Uterus (tissue), 2 donors: Measurements from ENCODE around the gene TC2N.

Experiments
- POLR2A ChIP-seq, 2 donors: fragments of 450-650 bp; IDR thresholded peaks; one replicate each; pipeline ENCODE4 v1.6.1; 2016; ENCODE audit warnings: antibody characterized with exemption in 2 of 2, mild to moderate bottlenecking in 1 of 2, moderate library complexity in 1 of 2
- TF ChIP-seq, protein P1 (sequence below), 4 experiments: fragments of 200-600 bp in 2 of 4; fragments of 450-650 bp in 2 of 4; sonication (generic) in 2 of 4; IDR thresholded peaks; one replicate each; pipeline ENCODE4 v1.5.1; 2016 to 2019; ENCODE audit warnings: antibody characterized with exemption in 4 of 4, mild to moderate bottlenecking in 2 of 4, moderate library complexity in 1 of 4

DNA sequence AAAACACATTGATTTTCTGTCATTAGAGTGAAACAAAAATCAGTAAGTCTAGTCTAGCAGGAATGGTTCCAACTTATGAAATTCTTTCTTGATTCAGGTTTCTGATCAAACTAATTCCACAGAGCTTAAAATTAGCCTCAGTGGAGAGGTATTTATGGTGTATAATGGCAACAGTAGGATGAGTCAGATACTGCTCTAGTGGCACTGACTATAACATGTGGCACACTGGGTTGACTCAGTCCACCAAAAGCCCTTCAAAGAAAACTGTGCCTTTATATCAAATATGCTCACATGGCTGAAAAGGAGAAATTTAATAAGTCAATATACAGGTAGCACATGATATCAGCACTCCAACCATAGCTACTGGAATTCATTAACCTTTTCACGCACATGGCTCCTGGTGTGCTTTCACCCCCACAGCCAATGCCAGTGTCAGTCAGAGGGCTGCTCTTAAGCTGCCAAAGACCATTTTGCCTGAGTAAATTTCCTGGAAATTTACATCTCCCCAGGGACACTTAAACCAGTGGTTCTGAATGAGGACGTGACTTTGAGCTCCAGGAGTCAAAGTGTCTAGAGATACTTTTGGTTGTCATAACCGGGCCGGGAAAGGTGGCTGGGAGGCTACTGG, 113.7 kb downstream of the TC2N start:
- TF ChIP-seq, protein P1, sequence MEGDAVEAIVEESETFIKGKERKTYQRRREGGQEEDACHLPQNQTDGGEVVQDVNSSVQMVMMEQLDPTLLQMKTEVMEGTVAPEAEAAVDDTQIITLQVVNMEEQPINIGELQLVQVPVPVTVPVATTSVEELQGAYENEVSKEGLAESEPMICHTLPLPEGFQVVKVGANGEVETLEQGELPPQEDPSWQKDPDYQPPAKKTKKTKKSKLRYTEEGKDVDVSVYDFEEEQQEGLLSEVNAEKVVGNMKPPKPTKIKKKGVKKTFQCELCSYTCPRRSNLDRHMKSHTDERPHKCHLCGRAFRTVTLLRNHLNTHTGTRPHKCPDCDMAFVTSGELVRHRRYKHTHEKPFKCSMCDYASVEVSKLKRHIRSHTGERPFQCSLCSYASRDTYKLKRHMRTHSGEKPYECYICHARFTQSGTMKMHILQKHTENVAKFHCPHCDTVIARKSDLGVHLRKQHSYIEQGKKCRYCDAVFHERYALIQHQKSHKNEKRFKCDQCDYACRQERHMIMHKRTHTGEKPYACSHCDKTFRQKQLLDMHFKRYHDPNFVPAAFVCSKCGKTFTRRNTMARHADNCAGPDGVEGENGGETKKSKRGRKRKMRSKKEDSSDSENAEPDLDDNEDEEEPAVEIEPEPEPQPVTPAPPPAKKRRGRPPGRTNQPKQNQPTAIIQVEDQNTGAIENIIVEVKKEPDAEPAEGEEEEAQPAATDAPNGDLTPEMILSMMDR (IDR thresholded peaks at IDR 0.05) = no peak
- no peak for TF ChIP-seq POLR2A (IDR thresholded peaks at IDR 0.05)
